Fibroblast of skin of scalp (primary cell): ENCODE data around the gene PIK3R6.
"Not testable (repeated sequence)": the region's sequence is repeated elsewhere in the genome, so short reads cannot be mapped to it uniquely, and the experiment has no call there.

Experiments
- DNase-seq: peaks from one replicate; pipeline ENCODE4 v3.0.0-alpha.2; 2013

PIK3R6 gene

DNA sequence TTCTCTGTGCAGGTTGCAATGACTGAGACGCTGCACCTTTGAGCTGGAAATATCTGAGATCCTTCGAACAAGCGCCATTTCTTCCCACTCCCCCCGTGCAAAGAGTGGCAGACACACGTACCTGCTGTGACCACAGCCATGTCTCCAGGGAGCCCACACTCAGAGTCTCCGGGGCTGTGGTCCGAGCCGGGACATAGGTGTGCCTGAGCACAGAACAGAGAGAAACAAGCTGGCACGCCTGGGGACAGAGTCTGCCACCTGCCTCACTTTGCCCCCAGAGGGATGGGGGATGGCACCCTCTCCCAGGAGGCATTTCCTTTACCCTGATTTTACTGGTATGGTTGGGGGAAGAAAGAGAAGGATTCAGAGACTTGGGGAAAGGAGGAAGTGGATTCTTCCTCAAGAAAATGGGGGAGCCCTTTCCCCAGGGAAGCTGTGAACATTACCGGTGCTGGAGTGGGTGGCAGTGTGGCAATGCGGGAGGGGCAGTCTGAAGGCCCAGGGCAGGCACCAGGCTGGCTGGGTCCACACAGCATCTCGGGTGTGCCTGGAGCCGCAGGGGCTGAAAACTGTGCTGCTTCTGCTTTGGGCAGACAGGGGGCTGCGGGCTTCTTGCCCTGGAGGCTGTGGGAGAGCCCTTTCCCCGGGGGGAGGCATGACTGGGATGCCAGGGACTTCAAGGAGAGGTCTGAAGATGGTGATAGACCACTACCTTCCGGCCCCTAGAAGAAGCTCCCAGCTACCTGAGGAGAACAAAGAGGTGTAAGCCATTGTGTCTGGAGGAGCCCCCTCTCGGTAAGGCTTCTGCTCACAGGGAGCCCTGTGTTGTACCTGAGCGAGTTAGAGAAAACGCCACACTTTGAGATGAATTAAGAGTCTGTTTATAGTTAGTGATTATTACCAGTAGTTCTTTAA is 6.6 kb upstream of the PIK3R6 start:
- no peak for DNase-seq

DNA sequence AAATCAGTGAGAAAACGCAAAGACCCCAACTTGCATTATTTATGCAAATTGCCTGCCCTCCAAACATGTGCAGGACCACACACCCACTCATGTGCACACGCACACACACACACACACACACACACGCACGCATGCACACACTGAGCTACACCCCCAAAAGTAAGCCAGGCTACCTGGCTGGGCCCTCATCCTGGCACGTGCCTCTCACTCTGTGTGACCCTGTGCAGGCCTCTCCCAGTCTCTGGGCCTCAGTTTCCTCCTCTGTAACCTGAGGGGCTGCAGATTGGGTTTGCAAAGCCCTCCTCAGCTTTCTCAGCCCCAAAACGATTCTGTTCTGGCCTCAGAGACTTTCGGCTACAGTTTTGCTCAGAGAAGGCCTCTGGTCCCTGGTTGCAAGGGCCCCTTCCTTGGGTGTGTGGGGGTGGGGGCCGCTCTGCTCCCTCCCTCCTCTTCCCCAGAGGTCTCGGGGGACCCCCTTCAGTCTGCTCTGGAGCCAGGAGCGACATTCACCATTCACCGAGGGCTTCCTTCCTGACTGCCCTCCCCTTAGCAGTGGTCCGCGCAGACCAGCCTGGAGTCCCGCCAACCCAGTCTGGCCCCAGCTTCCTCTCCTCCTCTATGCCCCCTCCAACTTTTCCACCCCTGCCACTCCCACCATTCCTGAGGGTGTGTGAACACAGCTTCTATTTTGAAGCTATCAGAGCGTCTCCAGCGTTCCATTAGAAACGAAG is 5.4 kb upstream of the PIK3R6 start:
- no peak for DNase-seq

DNA sequence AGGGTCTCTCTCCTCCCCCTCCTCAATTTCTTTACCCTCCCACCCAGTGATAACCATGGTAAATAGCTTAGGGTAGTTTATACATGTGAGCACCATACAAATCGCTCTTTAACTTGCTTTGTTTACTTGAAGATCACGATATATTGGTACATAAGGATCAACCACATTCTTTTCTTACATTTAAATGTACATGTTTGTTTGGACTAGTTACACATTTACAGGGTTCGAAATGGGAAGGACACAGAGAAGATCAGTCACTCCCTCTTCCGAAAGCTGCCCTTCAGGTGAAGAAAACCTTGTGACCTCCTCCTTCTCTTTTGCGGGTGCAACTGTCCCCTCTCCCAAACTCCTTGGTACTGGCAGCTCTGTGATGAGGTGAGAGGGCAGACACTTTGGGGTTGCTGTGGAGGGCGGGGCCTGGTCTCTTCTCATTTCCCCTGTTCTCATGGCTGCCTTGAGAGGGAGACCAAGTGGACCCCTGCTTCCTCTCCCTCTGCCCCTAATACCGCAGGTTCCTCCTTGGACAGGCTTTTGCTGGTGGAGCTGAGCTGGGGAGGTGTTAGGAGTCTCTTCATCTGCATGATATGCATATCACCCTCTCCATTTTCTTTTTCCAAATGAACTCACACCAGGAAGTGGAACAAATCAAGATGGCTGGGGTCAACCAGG is 4.7 kb upstream of the PIK3R6 start:
- DNase-seq, result no peak

DNA sequence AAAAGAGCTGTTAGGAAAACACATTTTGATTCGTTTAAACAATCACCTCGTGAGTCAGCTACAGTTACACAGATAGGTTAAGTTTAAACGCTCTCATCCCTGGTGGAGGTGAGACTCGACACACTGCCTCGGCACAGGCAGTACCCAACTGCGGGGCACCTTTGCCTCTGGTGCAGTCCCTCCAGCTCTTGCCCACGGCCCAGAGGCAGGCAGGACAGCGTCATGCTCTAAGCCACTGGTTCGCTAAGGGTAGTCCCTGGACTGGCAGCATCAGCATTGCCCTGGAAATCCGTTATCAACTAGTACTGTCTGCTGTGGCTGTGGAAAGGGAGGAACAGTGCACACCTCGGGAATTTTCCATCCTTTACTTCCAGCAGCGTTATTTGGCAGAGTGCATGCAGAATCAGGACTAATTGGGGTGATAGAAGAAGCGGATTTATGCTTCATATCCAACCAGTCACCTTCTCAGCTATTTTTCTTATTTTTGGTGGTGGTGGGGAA is 3.7 kb upstream of the PIK3R6 start:
- no peak for DNase-seq

DNA sequence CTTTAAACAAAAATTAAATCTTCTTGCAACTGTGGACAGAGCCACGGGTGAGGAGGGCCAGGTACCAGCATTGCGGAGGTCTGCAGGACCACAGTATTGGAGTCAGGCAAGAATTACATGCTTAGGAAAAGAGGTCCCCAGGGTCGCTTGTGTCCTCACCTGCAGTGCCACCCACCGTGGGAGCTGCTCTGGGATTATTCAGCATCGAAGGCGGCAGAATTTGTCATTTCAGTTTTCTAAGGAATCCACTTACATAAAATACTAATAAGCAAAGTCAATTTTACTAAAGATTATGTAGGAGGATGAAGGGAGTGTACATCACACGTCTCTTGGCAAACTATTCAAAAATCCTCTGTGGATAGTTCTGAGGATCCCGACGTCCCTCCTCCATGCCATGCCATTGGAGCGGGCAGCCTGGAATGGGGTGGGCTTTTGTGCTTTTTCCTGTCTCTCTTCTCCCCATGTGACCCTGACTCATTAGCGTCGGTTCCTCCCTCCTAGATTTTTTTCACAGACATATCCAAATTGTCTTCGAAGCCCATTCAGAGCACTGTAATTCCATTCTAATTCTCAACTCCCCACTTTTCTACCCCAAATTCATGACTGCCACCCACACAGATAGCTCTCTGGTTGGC is 3.0 kb upstream of the PIK3R6 start:
- DNase-seq, result no peak

DNA sequence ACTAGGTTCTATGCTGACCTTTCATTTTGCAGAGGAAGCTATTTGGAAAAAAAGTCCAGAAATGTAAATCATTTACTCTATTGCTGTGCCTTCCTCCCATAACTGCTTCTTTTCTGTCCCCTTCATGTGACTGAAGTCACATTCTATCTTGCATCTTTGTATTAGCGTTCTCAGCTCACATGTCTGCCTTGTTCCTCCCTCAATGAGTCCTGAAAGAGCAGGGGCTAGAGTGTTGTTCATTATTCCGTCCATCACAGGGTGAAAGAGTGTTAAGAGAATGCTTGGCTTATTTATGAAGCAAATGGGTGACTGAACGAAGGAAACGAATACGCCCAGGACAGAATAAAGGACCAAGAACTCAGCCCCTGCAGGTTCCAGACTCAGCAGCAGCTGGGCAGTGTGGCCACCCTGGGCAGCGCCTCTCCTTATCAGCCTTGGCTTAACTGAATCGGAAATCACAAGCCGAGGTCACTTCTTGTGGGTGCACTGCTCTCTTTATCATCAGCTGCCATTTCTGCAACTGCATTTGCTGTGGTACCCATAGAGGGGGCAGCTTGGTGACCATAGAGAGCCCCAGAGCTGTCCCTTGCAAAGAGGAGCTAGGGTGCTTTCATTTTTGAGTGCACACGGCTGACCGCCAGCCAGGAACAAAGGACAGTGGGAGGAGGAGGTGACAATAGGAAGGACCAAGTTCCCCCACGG is 1.8 kb upstream of the PIK3R6 start:
- DNase-seq, result no peak

DNA sequence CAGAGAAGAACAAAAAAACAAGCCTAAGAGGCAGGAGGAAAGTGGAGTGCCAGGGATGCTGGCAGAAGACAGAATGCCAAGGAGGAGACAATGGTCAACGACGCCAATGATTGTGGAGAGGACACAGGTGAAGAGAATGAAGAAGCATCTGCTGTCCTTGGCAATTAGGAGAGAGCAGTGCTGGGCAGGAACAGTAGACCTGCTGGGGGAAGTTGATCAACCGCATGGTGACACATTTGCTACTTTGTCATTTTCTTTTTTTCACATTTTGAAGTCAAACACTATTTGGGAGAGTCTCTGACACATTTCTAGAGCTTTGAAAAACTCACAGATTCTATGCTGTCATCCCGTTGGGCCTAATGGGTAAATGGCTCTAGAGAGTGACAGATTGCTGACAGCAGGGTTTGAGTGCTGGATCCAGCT is 1.1 kb upstream of the PIK3R6 start:
- no peak for DNase-seq

DNA sequence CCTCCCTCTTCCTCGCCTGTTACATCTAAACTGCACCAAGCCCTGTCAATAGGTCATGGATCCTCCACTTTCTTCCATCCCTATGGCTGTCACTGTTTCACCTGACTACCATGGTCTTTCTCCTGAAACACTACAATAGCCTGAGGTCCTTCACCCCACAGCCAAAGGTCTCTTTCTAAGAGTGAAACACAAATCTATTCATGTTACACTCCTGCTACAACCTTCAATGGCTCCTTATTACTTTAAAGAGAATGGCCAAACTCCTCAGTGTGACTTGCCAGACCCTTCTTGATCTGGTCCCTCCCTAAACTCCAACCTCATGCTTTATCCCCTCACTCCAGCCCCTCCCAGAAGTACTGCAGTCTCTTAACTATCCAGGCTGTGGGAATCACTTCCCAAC is 618 bp upstream of the PIK3R6 start:
- no peak for DNase-seq

DNA sequence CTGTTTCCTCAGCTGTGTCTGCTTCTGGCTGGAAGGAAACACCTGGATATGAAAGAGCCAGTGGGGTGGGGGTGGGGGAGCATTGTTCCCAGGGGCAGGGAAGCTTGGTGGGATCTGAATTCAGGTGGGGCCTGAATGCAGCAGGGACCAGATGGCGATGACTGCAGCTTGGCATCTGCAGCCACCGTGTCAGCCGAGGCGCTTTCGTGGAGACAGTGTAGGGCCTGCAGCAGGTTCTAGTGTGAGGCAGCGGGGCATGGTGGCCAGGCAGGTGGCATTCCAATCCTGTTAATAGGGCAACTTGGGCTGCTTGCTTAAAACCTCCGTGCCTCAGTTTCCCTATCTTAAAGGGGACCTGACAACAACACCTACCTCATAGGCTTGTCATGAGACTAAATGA is 1.7 kb downstream of the PIK3R6 start:
- no peak for DNase-seq

DNA sequence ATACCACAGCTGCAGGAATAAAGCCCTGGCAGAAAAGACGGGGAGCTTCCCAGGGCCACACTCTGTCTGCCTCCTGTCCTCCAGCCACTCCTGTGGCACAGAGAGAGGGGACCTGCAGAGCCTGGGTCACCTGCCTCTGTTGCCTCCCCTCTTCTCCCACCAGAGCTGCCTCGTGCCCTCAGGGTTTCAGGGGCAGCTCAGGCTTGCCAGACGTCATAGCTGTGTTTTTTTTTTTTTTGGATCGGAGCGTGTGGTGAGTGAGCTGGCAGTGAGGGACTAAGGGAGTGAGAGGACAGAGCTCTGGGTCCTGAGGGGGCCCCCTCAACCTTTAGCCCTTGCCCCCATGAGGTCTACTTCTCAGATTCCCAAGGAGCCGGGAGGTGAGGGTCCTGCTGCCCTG is 2.1 kb downstream of the PIK3R6 start:
- no peak for DNase-seq

DNA sequence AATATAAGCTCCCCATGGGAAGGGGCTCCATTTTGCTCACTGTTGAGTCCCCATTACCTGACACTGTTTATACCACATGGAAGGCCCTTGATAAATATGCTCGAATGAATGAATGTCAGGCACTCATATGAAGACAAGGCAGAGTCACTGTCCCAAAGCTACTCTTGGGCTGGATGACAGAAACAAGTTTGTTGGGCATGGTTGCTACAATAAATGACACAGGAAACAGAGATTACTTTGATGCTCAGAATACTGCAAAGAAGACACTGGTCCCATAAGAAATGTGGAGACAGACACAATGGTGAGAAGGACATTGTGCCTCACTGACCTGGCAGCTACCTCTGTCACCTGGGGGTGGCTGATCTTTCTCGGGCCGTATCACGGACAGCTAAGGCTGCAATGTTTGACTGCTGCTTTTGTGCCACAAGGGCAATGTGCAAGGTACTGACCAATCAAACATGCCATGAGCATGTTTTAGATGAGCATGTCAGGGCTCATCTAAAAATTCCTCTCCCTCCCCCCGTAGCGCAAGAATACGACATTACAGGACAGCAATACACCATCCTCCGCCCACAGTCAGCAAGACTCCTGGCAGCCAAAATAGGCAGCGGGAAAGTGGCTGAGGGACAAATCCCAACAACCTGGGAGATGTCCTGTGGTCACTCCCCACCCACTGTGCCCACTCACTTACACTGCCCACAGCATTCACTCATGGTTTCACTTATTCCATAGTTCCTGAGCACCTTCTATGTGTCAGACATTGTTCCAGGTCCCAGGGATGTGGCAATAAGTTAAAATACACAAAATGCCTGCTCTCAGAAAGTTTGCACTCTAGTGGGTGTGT is 5.0 kb downstream of the PIK3R6 start:
- DNase-seq, result no peak

DNA sequence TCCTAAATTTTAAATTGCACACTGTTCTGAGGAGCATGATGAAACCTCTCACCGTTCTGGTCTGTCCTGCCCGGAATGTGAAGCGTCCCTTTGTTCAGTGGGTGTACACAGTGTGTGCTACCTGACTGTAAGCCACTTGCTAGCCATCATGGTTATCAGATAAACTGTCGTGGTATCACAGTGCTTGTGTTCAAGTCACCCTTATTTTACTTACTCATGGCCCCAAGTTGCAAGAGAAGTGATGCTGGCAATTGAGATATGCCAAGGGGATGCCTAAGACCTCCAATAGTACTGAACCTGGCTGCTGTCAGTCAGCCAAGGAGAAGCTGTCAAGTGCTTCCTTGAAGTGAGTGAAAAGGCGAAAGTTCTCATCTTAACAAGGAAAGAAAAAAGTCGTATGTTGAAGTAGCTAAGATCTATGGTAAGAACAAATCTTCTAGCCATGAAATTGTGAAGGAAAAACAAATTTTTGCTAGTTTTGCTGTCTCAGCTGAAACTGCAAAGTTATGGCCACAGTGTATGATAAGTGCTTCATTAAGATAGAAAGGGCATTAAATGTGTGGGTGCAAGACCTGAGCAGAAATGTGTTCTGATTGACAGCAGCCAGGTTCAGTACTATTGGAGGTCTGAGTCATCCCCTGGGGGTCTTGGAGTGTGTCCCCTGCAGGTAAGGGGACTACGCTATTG is 5.8 kb downstream of the PIK3R6 start:
- no peak for DNase-seq

DNA sequence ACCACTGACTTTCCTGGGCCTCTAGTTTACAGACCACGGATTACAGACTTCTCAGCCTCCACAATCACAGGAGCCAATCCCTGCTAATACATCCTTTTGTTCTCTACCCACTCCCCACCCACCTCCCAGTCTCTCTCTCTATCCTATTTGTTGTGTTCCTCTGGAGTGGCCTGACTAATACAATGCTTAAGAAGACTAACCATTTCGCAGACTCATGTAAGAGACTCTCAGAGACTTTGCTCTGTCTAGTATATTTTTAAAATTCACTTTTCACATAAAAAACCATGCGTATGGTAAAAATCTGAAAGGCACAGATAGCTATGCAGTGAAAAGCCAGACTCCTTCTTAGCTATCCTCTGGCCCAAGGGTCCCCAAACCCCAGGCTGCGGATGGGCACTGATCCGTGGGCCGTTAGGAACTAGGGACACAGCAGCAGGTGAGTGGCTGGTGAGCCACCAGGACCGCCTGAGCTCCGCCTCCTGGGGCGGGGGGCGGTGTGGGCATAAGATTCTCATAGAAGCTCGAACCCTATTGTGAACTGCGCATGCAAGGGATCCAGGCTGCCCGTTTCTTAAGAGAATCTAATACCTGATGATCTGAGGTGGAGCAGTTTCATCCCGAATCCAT is 7.6 kb downstream of the PIK3R6 start:
- DNase-seq, result no peak

DNA sequence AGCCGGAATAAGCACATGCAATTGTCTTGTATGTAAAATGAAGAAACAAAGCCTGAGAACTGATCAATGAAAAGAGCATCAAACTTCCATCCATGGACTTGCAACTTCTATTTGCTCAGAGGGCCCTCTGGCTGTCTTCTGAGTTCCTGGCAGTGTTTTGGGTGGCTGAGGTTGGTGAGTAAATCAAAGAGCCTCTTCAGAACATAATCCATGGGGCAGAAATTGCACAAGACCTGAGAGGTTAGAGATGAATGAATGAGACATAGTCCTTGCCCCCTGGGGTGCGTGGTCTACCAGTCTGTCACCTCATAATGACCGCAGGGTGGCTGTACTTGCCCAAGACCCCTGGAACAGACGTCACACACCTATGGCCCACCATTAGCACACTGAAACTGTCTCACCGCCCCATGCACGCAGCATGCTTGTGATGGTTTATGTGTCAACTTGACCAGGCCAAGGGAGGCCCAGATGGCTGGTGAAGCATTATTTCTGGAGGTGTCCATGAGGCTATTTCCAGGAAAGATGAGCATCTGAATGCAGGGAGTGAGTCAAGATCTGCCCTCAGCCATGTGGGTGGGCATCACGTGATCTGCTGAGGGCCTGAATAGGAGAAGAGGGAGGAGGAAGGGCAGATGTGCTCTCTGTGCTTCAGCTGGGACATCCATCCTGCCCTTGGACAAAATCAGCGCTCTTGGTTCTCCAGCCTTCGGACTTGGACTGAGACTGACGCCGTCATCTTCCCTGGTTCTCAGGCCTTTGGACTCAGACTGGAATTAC is 8.3 kb downstream of the PIK3R6 start:
- peak; percentile 77 for DNase-seq

DNA sequence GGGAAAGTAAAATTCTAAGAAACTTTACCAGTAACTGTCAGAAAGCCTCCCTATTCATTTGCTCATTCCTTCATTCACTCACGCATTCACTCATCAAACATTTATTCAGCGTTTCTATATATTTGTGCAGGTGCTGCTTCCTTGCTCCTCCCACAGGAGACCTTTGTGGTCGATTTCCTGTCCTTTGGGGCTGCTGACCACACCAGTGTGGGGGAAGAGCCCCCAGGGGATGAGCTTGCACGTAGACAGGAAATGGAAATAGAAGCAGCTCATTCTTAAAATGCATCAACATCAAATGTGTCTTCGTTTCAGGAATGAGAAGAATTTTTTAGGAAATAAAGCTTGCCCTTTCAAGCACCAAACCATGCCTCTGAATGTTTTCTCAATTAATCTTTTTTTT is 9.6 kb downstream of the PIK3R6 start:
- DNase-seq, result peak; percentile 93

DNA sequence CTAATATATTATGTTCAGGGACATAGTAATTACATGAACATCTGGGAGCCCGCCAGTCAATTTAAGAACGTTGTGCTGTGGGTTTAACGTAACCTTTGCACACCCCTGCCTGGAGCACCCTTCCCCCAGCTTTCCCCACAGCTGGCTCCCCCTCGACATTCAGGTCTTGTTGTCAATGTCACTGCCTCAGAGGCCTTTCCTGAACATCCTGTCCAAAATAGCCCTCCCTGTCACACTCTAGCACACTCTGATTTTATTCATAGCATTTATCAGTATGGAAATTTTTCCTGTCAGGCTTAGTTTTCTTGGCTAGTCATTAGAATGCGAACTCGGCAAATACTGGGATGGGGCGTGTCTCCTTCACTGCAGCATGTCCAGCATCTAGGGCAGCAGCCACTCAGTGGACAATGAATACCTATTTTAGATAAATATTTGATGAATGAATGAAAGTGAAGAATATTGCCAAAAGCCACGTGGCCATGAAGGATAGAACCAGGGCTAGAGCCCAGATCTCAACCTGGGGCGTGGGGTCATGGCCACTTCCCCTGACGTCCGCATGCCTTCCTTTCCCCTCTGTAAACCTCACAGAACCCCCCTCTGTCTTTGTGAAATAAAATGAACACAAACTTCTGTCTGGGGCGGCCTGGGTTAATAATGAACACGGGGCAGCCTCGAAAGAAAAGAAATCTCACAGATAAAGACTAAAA is 10.5 kb downstream of the PIK3R6 start:
- DNase-seq, result no peak

DNA sequence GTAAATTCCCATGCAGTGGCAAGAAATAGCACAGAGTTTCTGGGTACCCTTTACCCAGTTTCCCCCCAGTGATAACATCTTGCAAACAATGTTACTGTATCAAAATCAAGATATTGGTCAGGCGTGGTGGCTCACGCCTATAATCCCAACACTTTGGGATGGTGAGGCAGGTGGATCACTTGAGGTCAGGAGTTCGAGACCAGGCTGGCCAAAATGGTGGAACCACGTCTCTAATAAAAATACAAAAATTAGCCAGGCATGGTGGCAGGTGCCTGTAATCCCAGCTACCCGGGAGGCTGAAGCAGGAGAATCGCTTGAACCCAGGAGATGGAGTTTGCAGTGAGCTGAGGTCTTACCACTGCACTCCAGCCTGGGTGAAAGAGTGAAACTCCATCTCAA is 11.3 kb downstream of the PIK3R6 start:
- not testable (repeated sequence) for DNase-seq

DNA sequence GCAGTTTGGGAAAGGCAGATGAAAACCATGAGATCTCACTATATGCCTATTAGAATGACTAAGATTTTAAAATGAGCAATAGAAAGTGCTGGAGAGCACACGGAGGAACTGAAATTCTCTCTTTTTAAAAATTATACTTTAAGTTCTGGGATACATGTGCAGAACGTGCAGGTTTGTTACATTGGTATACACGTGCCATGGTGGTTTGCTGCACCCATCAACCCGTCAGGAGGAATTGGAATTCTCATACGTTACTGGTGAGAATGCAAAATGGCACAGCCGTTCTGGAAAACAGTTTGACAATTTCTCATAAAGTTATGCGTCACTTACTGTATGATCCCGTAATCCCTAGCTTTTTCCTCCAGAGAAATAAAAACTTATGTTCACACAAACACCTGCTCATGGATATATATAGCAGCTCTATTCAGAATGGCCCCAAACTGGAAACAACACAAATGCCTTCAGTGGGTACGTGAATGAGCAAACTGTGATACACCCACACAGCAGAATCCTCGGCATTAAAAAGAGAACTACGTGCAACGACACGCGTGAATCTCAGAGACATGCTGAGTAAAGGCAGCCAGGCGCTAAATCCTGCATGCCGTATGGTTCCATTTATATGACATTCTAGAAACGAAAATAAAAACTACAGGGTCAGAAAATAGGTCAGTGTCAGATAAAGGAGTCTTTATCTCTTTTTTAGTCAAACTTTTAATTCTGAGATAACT is 11.8 kb downstream of the PIK3R6 start:
- DNase-seq, result no peak
